ENCODE measurements around the gene GARRE1.

DNA sequence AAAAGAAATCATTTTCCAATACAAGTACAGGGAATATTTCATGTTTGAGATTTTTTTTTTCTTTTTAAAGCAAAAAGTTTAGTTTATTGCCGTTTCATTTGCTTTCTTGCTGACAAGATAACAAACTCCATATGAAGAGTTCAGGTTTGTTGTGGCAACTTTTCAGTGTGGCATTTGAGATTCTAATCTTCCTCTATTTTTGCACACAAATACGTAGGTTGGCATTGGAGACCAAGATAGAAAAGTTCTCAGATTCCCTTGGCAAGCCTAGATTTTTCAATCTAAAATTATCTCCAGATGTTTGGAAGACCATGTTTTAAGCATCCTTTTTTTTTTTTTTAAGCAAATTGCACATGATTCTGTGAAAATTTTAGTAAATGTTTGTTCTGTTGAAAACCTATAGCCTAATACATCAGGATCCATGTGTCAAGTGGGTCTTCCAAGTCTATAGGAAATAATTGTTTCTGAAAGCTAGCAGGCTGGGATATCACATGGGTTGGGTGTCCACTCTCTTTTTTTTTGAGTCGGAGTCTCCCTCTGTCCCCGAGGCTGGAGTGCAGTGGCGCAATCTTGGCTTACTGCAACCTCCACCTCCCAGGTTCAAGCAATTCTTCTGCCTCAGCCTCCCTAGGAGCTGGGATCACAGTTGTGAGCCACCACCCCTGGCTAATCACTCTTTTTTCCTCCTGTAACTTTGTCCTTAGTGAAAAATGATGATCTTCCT lies 2.6 kb downstream of the GARRE1 start:
- no peak for TF ChIP-seq EZH2 (IDR thresholded peaks at IDR 0.05; ENCODE audit: low read depth)
- TF ChIP-seq, protein P1, sequence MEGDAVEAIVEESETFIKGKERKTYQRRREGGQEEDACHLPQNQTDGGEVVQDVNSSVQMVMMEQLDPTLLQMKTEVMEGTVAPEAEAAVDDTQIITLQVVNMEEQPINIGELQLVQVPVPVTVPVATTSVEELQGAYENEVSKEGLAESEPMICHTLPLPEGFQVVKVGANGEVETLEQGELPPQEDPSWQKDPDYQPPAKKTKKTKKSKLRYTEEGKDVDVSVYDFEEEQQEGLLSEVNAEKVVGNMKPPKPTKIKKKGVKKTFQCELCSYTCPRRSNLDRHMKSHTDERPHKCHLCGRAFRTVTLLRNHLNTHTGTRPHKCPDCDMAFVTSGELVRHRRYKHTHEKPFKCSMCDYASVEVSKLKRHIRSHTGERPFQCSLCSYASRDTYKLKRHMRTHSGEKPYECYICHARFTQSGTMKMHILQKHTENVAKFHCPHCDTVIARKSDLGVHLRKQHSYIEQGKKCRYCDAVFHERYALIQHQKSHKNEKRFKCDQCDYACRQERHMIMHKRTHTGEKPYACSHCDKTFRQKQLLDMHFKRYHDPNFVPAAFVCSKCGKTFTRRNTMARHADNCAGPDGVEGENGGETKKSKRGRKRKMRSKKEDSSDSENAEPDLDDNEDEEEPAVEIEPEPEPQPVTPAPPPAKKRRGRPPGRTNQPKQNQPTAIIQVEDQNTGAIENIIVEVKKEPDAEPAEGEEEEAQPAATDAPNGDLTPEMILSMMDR (conservative IDR thresholded peaks at IDR 0.05): no peak
